TTC549 (cell line): ENCODE data around the gene THAP10.

Source experiments
- FAIRE-seq: peaks from 2 replicates; lab custom pipeline; 2012; peaks lifted over from hg19 to GRCh38; lab: Jason Lieb, UNC

THAP10 gene

DNA sequence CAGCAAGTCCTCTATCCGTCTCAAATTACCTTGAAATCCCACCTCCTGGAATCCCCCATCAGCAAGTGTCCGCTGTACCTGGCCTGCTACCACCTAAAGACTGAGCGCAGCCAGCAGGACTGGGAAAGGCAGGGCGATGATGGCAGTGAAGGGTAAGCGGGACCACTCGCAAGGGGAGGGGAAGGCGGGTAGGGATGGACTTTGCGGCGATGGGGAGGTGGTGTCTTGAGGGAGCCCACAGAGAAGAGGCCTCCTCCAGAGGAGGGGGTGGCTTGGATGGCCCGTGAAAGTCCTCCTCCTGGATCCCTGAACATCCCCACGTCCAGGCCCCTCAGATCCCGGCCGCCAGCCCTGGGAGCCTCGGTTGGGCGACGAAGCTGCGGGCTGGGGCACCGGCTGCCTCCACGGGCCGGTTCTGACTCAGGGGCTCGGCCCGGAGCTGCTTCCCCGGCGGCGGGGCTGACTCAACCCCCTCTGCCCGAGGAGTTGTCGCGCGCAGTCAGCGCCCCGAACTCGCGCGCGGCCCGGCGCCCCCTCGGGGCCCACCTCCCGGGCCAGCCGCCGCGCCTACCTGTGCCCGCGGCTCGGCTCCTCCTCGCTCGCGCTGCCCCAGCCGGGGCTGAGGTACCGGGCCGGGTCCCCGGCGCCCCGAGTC is 38.8 kb downstream of the THAP10 start:
- no peak for FAIRE-seq

DNA sequence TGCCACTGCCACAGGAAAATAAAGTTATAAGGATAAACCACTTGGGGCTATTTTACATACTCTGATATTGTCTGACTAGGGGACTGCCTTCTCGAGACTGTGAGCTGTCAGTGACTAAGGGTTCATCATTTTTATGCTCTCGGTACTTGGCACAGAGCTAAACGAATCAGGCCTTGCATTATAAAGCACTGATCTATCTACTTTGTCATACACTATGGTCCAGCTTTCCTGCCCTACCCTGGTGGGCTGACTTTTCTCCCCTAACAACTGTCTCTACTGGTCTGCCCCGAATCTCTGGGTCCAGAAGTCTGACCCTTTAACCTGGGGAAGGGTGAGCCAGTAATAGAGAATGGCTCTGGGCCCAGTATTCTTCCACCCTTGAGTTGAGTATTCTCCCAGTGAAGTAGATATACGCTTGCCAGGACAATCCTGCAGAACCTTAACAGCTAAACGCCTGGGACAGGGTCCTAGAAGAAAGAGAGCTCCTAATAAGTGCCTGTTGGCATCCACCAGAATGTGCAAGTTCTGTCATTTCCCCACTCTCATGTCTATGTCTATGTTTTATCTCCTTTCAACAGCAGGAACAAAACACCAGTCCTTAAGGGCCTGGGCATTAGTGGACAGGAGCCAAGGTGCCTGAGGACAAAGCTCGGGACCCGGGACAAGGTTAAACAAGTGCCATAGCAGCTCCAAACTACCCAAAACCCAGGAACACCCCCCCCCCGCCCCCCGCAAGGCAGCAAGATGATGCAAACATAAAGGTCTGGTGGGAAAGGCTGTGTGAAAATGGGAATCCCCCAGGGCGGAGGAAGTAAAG is 39.5 kb downstream of the THAP10 start:
- no peak for FAIRE-seq

DNA sequence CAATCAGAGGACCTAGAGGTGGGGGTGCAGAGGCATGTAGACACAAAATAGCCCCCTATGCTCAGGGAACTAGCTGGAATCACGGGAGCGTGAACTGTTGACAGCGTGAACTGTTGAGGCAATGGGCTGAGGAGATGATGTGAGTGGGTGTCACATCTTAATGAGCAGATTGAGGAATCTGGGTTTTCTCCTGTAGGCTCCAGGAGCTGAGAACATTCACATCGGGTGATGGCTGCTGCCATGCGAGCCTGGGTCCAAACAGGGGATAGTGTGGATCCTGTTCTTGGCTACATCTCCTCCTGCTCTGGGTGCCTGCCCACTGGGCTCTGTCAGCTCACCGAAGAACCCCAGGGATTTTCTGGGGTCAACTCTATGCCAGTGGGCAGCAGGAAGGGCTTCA is 40.3 kb downstream of the THAP10 start:
- FAIRE-seq = no peak

DNA sequence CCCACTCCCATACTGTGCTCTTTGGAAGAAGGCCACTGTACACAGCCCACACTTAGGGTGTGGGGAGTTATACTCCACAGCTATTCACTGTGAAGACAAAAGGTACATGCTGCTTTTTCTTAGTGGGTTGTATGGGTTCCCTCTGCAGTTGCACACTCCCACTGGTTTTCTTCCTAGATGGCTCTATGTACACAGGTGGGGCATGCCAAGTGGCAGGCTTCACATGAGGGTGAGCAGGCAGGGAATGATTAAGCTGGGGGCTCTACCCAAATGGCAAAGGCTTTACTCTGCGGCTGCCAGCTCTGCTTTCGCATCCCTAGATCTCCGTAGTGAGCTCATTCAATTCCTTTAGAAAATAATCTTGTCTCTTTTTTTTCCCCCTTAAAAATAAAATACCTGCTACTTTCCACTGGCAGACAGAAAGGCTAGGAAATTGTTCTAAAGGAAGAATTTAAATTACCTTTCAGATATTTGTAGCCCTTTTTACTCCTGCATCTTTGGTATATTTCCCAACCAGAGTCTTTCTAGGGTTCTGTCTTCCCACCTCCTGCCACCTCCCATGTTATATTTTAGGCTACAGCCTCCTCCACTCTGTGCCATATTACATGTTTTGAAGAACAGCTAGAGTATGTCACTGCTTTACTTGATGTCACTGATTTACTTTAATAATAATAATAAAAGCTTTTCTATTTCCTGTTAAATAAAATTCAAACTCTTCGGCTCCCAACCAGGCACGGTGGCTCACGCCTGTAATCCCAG is 46.5 kb downstream of the THAP10 start:
- FAIRE-seq = no peak

DNA sequence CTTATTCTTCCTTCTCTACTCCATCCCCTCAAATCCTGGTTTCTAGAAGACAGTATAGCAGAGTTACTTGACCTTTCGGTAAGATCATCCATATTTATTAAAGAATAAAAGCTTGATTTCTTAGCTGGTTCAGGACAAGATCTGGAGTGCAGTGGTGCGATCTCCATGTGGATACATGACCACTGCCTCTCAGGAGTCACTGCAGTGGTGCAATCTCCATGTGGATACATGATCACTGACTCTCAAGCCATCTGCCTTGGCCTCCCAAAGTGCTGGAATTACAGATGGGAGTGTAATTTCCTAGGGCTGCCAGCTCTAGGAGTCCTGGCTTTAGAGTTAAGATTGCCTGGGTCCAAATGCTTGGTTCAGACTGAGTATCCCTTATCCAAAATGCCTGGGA is 54.8 kb downstream of the THAP10 start:
- no peak for FAIRE-seq

DNA sequence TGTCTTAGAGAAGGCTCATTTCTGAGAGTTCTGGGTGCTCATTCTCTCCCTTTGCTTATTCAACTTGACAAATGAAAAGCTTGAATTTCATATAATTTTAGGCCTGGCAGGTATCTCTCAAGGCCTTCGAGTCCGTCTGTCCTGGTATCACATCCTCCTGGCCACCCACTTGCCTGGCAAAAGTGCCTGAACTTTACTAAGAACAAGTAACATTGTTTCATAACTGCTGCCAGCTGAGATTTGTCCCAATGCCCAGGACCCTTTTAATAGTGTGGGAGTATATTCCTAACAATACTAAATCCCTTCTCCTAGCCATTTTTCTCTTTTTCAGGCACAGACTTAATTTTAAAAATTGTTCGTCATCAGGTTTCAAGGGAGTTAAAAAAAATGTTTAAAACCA is 56.4 kb downstream of the THAP10 start:
- FAIRE-seq = no peak

DNA sequence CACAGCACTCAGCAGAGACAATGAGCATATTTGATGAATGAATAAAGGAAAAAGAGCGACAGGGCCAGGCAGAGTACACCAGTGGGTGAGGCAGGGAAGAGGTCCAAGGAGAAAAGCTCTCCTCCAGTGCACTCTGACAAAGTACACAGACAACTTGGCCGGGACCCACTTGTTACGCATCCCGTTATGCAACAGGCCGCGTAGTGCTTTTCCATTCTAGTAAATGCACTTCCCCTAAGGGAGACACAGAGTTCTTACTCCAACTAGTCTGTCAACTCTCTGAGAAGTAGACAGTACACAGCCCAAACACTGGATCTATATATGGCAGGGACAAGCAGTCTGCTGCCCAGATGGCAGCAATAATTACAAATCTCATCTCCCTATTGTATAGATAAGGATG is 56.8 kb downstream of the THAP10 start:
- FAIRE-seq = no peak

DNA sequence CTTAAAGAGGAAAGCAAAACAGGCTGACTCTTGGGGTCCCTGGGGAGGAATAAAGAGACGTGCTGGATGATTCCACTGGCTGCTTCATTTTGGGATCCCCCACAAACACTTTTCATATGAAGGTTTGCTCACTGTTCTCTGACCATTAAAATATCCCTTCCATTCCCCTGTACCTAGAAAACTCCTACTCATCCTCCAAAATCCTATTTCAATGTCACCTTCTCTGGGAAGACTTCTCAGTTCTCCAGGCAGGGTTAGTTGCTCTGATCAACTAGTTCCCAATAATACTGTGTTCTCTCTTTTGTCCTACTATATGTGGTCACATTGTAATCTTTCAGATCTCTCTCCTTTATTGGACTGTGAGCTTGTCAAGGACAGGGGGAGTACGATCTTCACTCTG is 57.2 kb downstream of the THAP10 start:
- FAIRE-seq = no peak

DNA sequence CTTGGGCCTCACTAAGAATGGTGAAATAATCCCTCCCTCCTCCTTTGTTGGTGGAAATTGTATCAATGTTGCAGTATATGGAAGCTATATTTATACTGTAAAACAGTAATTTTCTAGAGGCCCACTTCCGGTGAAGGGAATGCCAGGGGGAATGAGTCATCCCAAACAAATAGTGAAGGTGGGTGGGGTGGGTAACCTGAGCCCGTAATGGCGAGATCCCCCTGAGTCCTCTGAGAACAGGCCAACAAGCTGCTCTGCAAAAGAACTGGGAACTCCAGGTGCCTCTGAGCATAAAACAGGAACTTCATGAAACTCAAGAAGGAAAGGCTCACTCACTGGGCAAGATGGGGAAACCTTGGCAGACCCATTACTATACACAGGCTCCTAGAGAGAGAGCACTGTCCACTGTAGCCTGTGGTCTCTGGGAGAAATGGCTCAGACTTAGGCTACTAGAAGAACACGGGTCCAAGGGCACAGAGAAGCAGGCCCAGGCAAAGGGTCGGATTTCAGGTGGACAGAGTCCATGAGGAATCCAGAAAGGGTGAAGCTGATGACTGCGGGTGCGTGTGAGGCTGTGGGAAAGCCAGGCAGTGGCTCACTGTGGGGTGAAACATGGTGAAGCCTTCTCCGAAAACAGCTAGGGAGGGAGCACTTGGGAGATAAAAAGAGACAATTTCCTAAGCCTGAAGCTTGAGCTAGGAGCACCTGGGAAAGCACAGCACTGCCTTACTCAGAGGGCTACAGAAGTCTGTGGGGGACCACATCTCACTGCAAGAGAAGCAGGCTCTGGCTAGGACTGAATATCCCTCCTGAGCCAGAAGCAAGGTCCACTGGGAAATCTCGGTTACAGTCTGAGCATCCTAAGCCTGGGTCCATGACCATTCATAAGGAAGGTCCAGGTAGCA is 58.1 kb downstream of the THAP10 start:
- no peak for FAIRE-seq

DNA sequence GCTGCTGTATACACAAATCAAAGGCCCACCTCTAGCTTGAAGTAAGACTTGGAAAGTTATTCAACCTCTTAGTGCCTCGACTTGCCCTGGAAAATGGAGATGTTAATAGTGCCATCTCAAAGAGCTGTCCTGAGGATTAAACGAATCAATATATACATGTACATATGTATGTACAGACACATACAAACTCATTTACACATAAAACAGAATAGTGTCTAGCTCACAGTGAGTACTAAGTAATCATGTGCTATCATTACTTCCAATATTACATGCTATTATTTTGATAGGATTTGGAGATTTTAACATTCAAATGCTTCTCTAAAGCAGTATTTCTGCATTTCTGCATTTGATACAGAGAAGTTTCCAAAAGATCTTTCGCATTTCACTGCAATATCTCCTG is 58.8 kb downstream of the THAP10 start:
- FAIRE-seq = no peak

DNA sequence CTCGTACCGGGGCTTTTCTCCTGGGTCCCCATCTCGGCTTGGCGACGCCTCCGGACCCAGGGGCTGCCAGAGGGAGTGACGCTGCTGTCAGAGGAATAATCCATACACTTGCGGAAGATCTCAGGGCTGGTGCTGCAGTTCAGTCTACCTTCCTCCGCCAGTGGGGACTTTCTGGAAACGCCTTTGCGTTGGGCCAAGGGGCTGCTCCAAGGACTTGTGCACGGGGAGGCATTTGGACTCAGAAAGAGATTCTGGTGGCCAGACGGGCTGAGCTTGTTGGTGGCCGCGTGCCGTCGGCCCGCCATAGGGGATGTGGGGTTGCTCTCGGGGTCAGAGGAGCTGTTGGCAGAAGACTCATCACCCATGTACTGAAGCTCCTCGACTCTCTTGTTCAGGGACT is 60.1 kb downstream of the THAP10 start:
- FAIRE-seq = no peak
